Keratinocyte (primary cell): ENCODE measurements around the gene ESYT3. TPM values are rescaled to one million over a fixed set of nuclear protein-coding genes. Genes with fewer than 3 reads are reported as not detected.

Experiments
- DNase-seq: peaks from one replicate; pipeline ENCODE4 v3.0.0-alpha.2; 2011; ENCODE audit warnings: low read depth, missing footprints, low spot score
- FAIRE-seq: peaks from 2 replicates; lab custom pipeline; 2011; peaks lifted over from hg19 to GRCh38; lab: Jason Lieb, UNC
- H2AFZ ChIP-seq: 2 replicates; pipeline ENCODE4 v1.6.0; 2012; ENCODE audit warnings: low read length, control low read depth, inconsistent platforms; ENCODE audit not compliant: control insufficient read depth
- H3K27ac ChIP-seq: 2 replicates; pipeline ENCODE4 v1.5.1; 2011; ENCODE audit warnings: low read length; ENCODE audit not compliant: control insufficient read depth, insufficient read depth
- H3K27me3 ChIP-seq: 3 replicates; pipeline ENCODE4 v1.6.0; 2011; ENCODE audit warnings: low read length; ENCODE audit not compliant: control insufficient read depth, insufficient read depth; ENCODE audit errors: extremely low read depth
- H3K36me3 ChIP-seq, 2 experiments: 2 replicates in 1 of 2; 3 replicates in 1 of 2; pipeline ENCODE4 v1.5.1; 2011; ENCODE audit warnings: low read length in 2 of 2, mild to moderate bottlenecking in 1 of 2; ENCODE audit not compliant: control insufficient read depth in 2 of 2, insufficient read depth in 2 of 2; ENCODE audit errors: extremely low read depth in 1 of 2
- H3K4me1 ChIP-seq: 3 replicates; pipeline ENCODE4 v1.5.1; 2011; ENCODE audit warnings: low read length; ENCODE audit not compliant: control insufficient read depth, insufficient read depth; ENCODE audit errors: extremely low read depth
- H3K4me2 ChIP-seq: 3 replicates; pipeline ENCODE4 v1.6.0; 2011; ENCODE audit warnings: low read depth, low read length; ENCODE audit not compliant: control insufficient read depth, insufficient read depth; ENCODE audit errors: extremely low read depth
- H3K4me3 ChIP-seq, 3 experiments: fragments of 200-600 bp in 1 of 3; sonication (generic) in 1 of 3; 2 replicates in 2 of 3; 3 replicates in 1 of 3; pipeline ENCODE4 v1.5.1; 2011 to 2016; ENCODE audit warnings: low read length in 3 of 3, mild to moderate bottlenecking in 3 of 3, control low read depth in 2 of 3, inconsistent platforms in 1 of 3, low read depth in 1 of 3, mixed read lengths in 1 of 3, mixed run types in 1 of 3, moderate library complexity in 1 of 3; ENCODE audit not compliant: control insufficient read depth in 2 of 3, insufficient read depth in 2 of 3; ENCODE audit errors: extremely low read depth in 1 of 3
- H3K79me2 ChIP-seq: 2 replicates; pipeline ENCODE4 v1.6.0; 2012; ENCODE audit warnings: low read length; ENCODE audit not compliant: control insufficient read depth, insufficient read depth
- H3K9ac ChIP-seq: 3 replicates; pipeline ENCODE4 v1.6.0; 2011; ENCODE audit warnings: low read length; ENCODE audit not compliant: control insufficient read depth, insufficient read depth; ENCODE audit errors: extremely low read depth
- H3K9me1 ChIP-seq: 3 replicates; pipeline ENCODE4 v1.6.0; 2011; ENCODE audit warnings: low read length; ENCODE audit not compliant: control insufficient read depth, insufficient read depth; ENCODE audit errors: extremely low read depth
- H3K9me3 ChIP-seq: 2 replicates; pipeline ENCODE4 v1.5.1; 2012; ENCODE audit warnings: low read depth, low read length; ENCODE audit not compliant: control insufficient read depth
- H4K20me1 ChIP-seq: 3 replicates; pipeline ENCODE4 v1.6.0; 2011; ENCODE audit warnings: low read length; ENCODE audit not compliant: control insufficient read depth, insufficient read depth; ENCODE audit errors: extremely low read depth
- EZH2 ChIP-seq: IDR thresholded peaks from one replicate; pipeline ENCODE4 v1.6.1; 2012; ENCODE audit warnings: inconsistent platforms, mild to moderate bottlenecking, low read length, moderate library complexity
- dilution Hi-C: fragments of 300-500 bp; cut with MboI; formaldehyde crosslinking; loops from one replicate; pipeline ENCODE4 v1.7.0; 2020; ENCODE audit warnings: low sequenced_read_pairs; ENCODE audit not compliant: extremely low pct_ligation_motif_present
- polyA plus RNA-seq, 5 experiments: library from polyadenylated mRNA; depleted of rRNA in 3 of 5; stranded (reverse) in 3 of 5; stranded (forward) in 1 of 5; unstranded in 1 of 5; fragments of >200 nt; gene quantifications; 1 replicate in 1 of 5; 2 replicates in 3 of 5; 3 replicates in 1 of 5; pipeline versions ENCODE4 v1.2.1 to v1.2.3, GENCODE V29; 2011 to 2012; ENCODE audit warnings: missing spikeins in 2 of 5, low read depth in 1 of 5, low replicate concordance in 1 of 5
- TF ChIP-seq, protein P1 (sequence below), 3 experiments: IDR thresholded peaks in 1 of 3; conservative IDR thresholded peaks in 1 of 3; optimal IDR thresholded peaks in 1 of 3; 2 replicates in 2 of 3; 3 replicates in 1 of 3; pipeline versions ENCODE3 to v1.5.1; 2011; ENCODE audit warnings: low read length in 3 of 3, mild to moderate bottlenecking in 3 of 3, moderate library complexity in 2 of 3, control low read depth in 1 of 3, inconsistent platforms in 1 of 3; ENCODE audit not compliant: insufficient read depth in 2 of 3; ENCODE audit errors: extremely low read depth in 1 of 3

ESYT3 gene
- polyA plus RNA-seq, 1 donor (not counting 4 experiments of a cell fraction or from before 2014, with no cell fraction given) = 0.62 TPM

DNA sequence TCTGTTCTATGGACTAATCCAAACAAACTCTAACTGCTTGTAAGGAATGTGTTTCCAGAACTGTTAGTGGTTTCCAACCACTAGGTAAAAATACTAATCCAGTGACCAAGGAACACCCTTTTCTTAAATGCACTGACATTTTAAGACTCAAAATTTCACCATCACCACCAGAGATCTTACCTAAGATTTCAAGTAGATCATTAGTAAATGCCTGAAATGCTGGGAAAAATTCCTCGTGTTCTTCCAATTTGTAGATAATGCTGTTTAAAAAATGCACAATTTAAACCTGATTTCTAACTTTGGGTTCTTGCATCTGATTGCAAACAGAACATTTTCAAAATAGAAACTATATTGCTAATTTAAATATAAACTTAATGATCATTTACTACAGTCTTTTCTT, 63.4 kb downstream of the ESYT3 start:
- Histone ChIP-seq H4K20me1 (no peaks in the 10 kb centered on the region), H3K9me1 (no peaks in the 10 kb centered on the region), H3K27me3 (no peaks in the 10 kb centered on the region), H3K4me1 (peaks cover 19% of the 10 kb centered on the region), H3K4me3 (no peak overlapping the region), H3K36me3 (no peaks in the 10 kb centered on the region), H3K9me3 (no peaks in the 10 kb centered on the region), H3K4me2 (no peak overlapping the region), H3K27ac (no peak overlapping the region), H3K9ac (no peak overlapping the region), H2AFZ (no peak overlapping the region), H3K79me2 (no peaks in the 10 kb centered on the region)
- DNase-seq = no peak
- dilution Hi-C loops = no loop called here
- no peak for TF ChIP-seq EZH2
- TF ChIP-seq, protein P1, sequence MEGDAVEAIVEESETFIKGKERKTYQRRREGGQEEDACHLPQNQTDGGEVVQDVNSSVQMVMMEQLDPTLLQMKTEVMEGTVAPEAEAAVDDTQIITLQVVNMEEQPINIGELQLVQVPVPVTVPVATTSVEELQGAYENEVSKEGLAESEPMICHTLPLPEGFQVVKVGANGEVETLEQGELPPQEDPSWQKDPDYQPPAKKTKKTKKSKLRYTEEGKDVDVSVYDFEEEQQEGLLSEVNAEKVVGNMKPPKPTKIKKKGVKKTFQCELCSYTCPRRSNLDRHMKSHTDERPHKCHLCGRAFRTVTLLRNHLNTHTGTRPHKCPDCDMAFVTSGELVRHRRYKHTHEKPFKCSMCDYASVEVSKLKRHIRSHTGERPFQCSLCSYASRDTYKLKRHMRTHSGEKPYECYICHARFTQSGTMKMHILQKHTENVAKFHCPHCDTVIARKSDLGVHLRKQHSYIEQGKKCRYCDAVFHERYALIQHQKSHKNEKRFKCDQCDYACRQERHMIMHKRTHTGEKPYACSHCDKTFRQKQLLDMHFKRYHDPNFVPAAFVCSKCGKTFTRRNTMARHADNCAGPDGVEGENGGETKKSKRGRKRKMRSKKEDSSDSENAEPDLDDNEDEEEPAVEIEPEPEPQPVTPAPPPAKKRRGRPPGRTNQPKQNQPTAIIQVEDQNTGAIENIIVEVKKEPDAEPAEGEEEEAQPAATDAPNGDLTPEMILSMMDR (optimal IDR thresholded peaks at IDR 0.05 in 1 of 3, IDR thresholded peaks at IDR 0.05 in 1 of 3, conservative IDR thresholded peaks at IDR 0.05 in 1 of 3; ENCODE audit: extremely low read depth in 1 of 3, insufficient read depth in 2 of 3, low read length in 3 of 3) = no peak
- FAIRE-seq = no peak

DNA sequence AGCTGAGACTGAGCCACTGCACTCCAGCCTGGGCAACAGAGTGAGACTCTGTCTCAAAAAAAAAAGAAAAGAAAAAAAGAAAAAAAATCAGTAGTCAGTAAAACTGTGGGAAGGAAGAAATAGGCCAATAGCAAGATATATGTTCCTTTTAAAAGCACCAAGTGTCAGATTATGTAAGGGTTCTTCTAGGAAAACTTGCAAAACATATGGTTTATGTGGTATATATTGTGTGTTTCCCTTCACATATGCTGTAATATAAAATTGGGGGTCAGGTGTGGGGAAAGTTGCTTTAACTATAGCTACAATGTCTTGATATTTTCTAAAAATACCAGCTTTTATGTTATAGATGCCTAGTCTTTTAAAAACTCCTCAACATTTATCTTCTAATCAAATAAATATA, 64.6 kb downstream of the ESYT3 start:
- no peak overlapping the region for H3K9ac ChIP-seq
- dilution Hi-C loops = no loop called here
- no peaks in the 10 kb centered on the region for H3K79me2 ChIP-seq
- H2AFZ ChIP-seq = no peak overlapping the region
- DNase-seq = no peak
- no peak overlapping the region for H3K4me3 ChIP-seq
- TF ChIP-seq, protein P1 (optimal IDR thresholded peaks at IDR 0.05 in 1 of 3, IDR thresholded peaks at IDR 0.05 in 1 of 3, conservative IDR thresholded peaks at IDR 0.05 in 1 of 3; ENCODE audit: extremely low read depth in 1 of 3, insufficient read depth in 2 of 3, low read length in 3 of 3) = no peak
- H3K27ac ChIP-seq = no peak overlapping the region
- H3K36me3 ChIP-seq = no peaks in the 10 kb centered on the region
- H3K9me1 ChIP-seq = no peaks in the 10 kb centered on the region
- H3K4me2 ChIP-seq = no peak overlapping the region
- no peak for FAIRE-seq
- peaks cover 12% of the 10 kb centered on the region for H3K4me1 ChIP-seq
- H4K20me1 ChIP-seq = no peaks in the 10 kb centered on the region
- no peaks in the 10 kb centered on the region for H3K9me3 ChIP-seq
- H3K27me3 ChIP-seq = no peaks in the 10 kb centered on the region
